NCI-H2107 treated with DMSO at 0.1 percent for 48 hours (cell line): Measurements from ENCODE around the gene SLC12A4.

ENCODE experiments used
- DNase-seq: peaks from one replicate; lab custom pipeline; 2025; ENCODE audit not compliant: unreplicated experiment; lab: John Stamatoyannopoulos, UW

The SLC12A4 gene

GRCh38 chr16:67902831-67903230, 65.6 kb downstream of the SLC12A4 start:
- DNase-seq: no peak

- no peak for DNase-seq
These were observed 66.7 kb downstream of the SLC12A4 start for GRCh38 chr16:67901734-67902133.

GRCh38 chr16:67897231-67897630, 71.2 kb downstream of the SLC12A4 start:
- DNase-seq: no peak

- DNase-seq: no peak
These were observed 74.6 kb downstream of the SLC12A4 start for GRCh38 chr16:67893743-67894399.
